ENCODE measurements around the gene MYL6B. TPM values are rescaled to one million over a fixed set of nuclear protein-coding genes. Genes with fewer than 3 reads are reported as not detected.

The MYL6B gene
- total RNA-seq, 1 experiment from 2014 or later, result 44.8 TPM

GRCh38 chr12:56204275-56204674 lies 51.9 kb downstream of the MYL6B start:
- Mint-ChIP-seq H3K4me3 (ENCODE audit: unreplicated experiment) (no peak overlapping the region), H3K27ac (ENCODE audit: unreplicated experiment) (no peak overlapping the region), H3K4me1 (ENCODE audit: low read depth, unreplicated experiment) (peaks cover under 1% of the 10 kb centered on the region), H3K9me3 (ENCODE audit: unreplicated experiment) (no peaks in the 10 kb centered on the region), H3K36me3 (ENCODE audit: insufficient read depth, unreplicated experiment) (peaks cover 48% of the 10 kb centered on the region), H3K27me3 (ENCODE audit: insufficient read depth, unreplicated experiment) (no peaks in the 10 kb centered on the region)
- Histone ChIP-seq H3K4me3 (ENCODE audit: low read depth, low read length) (no peak overlapping the region), H3K36me3 (ENCODE audit: control insufficient read depth, insufficient read depth, low read length) (peaks cover 2% of the 10 kb centered on the region; the same call in 1 of the 2 replicates), H3K27me3 (replicated peaks; ENCODE audit: control insufficient read depth, insufficient read depth, low read length) (no peaks in the 10 kb centered on the region), H3K4me1 (no peaks in the 10 kb centered on the region), H3K9me3 (no peaks in the 10 kb centered on the region)
- TF ChIP-seq, protein P1, sequence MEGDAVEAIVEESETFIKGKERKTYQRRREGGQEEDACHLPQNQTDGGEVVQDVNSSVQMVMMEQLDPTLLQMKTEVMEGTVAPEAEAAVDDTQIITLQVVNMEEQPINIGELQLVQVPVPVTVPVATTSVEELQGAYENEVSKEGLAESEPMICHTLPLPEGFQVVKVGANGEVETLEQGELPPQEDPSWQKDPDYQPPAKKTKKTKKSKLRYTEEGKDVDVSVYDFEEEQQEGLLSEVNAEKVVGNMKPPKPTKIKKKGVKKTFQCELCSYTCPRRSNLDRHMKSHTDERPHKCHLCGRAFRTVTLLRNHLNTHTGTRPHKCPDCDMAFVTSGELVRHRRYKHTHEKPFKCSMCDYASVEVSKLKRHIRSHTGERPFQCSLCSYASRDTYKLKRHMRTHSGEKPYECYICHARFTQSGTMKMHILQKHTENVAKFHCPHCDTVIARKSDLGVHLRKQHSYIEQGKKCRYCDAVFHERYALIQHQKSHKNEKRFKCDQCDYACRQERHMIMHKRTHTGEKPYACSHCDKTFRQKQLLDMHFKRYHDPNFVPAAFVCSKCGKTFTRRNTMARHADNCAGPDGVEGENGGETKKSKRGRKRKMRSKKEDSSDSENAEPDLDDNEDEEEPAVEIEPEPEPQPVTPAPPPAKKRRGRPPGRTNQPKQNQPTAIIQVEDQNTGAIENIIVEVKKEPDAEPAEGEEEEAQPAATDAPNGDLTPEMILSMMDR (IDR thresholded peaks at IDR 0.05; ENCODE audit: insufficient read depth in 1 of 2, low read depth in 1 of 2, low read length in 1 of 2, severe bottlenecking in 1 of 2, unreplicated experiment in 1 of 2), result no peak
- CTCF ChIA-PET, result interaction anchor here (4.6 kb wide), 1 partner anchor 18 kb away, joined by 61 read pairs; the partner anchor contains the start of genes NABP2 and RNF41
- DNase-seq, result no peak
- no TSS peak for BruUV-seq (replicated peaks)
- intact Hi-C loops (cut with micrococcal nuclease; ENCODE audit: unreplicated experiment), result no loop called here
- POLR2A ChIA-PET, result interaction anchor here (0.6 kb wide), 1 partner anchor 22 kb away, joined by 5 read pairs; no protein-coding TSS in a partner anchor

DNA sequence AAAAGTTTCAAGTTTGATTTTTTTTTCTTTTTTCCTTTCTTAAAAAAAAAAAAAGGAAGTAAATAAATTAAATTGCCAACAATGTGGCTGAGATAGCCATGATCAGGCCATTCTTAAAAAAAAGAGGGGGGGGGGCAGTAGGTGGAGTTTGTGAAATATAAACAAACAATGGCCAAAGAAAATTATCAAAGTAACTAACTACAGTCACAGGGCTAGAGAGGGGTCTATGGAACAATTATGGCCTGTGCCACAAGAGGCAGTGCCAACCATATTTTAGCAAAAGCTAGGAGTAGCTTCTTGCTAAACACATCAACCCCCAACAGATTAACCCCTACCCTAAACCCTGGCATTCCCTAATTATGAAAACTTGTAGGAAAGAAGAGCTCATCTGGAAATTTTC lies 53.1 kb downstream of the MYL6B start:
- H3K9me3 ChIP-seq, result no peaks in the 10 kb centered on the region
- H3K27me3 ChIP-seq (replicated peaks; ENCODE audit: control insufficient read depth, insufficient read depth, low read length), result no peaks in the 10 kb centered on the region
- intact Hi-C loops (cut with micrococcal nuclease; ENCODE audit: unreplicated experiment), result no loop called here
- no peaks in the 10 kb centered on the region for H3K9me3 Mint-ChIP-seq (ENCODE audit: unreplicated experiment)
- H3K36me3 Mint-ChIP-seq (ENCODE audit: insufficient read depth, unreplicated experiment), result peaks cover 59% of the 10 kb centered on the region
- ChIA-PET CTCF (interaction anchor here (1.4 to 4.6 kb wide), 6 partner anchors 16 to 86 kb away, joined by 3 to 61 read pairs (median 8); partner anchors contain the start of genes COQ10A, NABP2, RNF41 and SMARCC2), POLR2A (interaction anchor here (0.6 to 2.2 kb wide), 3 partner anchors 15 to 16 kb away, joined by 5 to 19 read pairs (median 8); partner anchors contain the start of genes RNF41 and SMARCC2)
- peaks cover 2% of the 10 kb centered on the region; the same call in 1 of the 2 replicates for H3K36me3 ChIP-seq (ENCODE audit: control insufficient read depth, insufficient read depth, low read length)
- H3K4me3 Mint-ChIP-seq (ENCODE audit: unreplicated experiment), result no peak overlapping the region
- TF ChIP-seq, protein P1 (IDR thresholded peaks at IDR 0.05; ENCODE audit: insufficient read depth in 1 of 2, low read depth in 1 of 2, low read length in 1 of 2, severe bottlenecking in 1 of 2, unreplicated experiment in 1 of 2), result no peak
- no peaks in the 10 kb centered on the region for H3K4me1 Mint-ChIP-seq (ENCODE audit: low read depth, unreplicated experiment)
- DNase-seq, result no peak
- BruUV-seq (replicated peaks), result no TSS peak
- H3K4me3 ChIP-seq (ENCODE audit: low read depth, low read length), result no peak overlapping the region
- no peak overlapping the region for H3K27ac Mint-ChIP-seq (ENCODE audit: unreplicated experiment)
- H3K27me3 Mint-ChIP-seq (ENCODE audit: insufficient read depth, unreplicated experiment), result no peaks in the 10 kb centered on the region
- H3K4me1 ChIP-seq, result no peaks in the 10 kb centered on the region

DNA sequence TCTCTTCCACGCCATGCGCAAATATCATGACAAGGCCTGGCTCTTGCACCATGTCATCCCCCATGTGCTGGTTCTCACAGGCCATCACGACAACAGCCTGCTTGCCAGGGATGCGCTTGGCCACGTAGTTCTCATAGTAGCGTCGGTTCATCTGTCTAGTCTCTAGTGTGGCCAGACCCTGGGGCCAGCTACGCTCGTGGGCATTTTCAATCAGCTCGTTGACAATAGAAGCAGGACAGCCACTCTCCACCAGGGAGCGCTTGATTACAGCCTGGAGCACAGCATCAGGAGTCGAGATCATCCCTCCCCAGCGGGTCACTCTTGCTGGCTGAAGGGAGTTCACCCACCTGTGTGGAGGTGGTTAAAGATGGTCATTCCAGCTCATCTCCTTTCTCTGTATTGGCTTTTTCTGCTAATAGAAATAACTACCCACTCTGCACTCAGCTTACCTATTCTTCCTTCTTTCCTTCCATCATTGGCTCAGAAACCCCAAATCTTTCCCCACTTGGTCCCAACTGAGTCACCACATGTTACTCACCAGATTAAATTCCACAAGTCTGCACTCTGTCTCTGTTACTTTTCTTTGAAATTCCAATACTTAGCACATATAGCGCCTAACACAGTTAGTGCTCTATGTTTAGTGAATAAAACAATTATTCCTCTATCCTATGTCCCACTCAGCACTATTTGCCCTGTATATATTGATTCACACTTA lies 54.2 kb downstream of the MYL6B start:
- Histone ChIP-seq H3K27me3 (replicated peaks; ENCODE audit: control insufficient read depth, insufficient read depth, low read length) (no peaks in the 10 kb centered on the region), H3K9me3 (no peaks in the 10 kb centered on the region), H3K4me1 (no peaks in the 10 kb centered on the region), H3K4me3 (ENCODE audit: low read depth, low read length) (no peak overlapping the region), H3K36me3 (ENCODE audit: control insufficient read depth, insufficient read depth, low read length) (peaks cover 2% of the 10 kb centered on the region; the same call in 1 of the 2 replicates)
- CTCF ChIA-PET, result interaction anchor here (0.6 to 4.6 kb wide), 15 partner anchors 9 to 88 kb away, joined by 3 to 61 read pairs (median 4); partner anchors contain the start of genes ANKRD52, COQ10A, ESYT1 and NABP2
- BruUV-seq (replicated peaks), result no TSS peak
- Mint-ChIP-seq H3K9me3 (ENCODE audit: unreplicated experiment) (no peaks in the 10 kb centered on the region), H3K4me1 (ENCODE audit: low read depth, unreplicated experiment) (no peaks in the 10 kb centered on the region), H3K27me3 (ENCODE audit: insufficient read depth, unreplicated experiment) (no peaks in the 10 kb centered on the region), H3K4me3 (ENCODE audit: unreplicated experiment) (no peak overlapping the region), H3K27ac (ENCODE audit: unreplicated experiment) (no peak overlapping the region), H3K36me3 (ENCODE audit: insufficient read depth, unreplicated experiment) (peaks cover 71% of the 10 kb centered on the region)
- TF ChIP-seq, protein P1 (IDR thresholded peaks at IDR 0.05; ENCODE audit: insufficient read depth in 1 of 2, low read depth in 1 of 2, low read length in 1 of 2, severe bottlenecking in 1 of 2, unreplicated experiment in 1 of 2), result peak; percentile 61 to 78
- intact Hi-C loops (cut with micrococcal nuclease; ENCODE audit: unreplicated experiment), result loop anchor here (1.0 kb wide), 1 partner anchor 18 kb away; the partner anchor contains the start of gene NABP2
- POLR2A ChIA-PET, result interaction anchor here (1.0 to 2.2 kb wide), 2 partner anchors 15 to 17 kb away, joined by 5 to 19 read pairs; partner anchors contain the start of genes RNF41 and SMARCC2
- DNase-seq, result peak; percentile 72 to 77

Other genes with a start within 250 kb of the MYL6B start
- 39.3 and 47.2 TPM in 2 replicates for gene PYM1, start 224.7 kb upstream of the MYL6B start, total RNA-seq (2022)
- 19.4 and 22.2 TPM in 2 replicates for gene DGKA, start 221.4 kb upstream of the MYL6B start, total RNA-seq (2022)
- 7.8 and 9.7 TPM in 2 replicates for gene PMEL, start 186.5 kb upstream of the MYL6B start, total RNA-seq (2022)
- 103 and 110 TPM in 2 replicates for gene CDK2, start 185.8 kb upstream of the MYL6B start, total RNA-seq (2022)
- gene RAB5B, start 178.5 kb upstream of the MYL6B start, total RNA-seq (2022), result 98.4 and 107 TPM in 2 replicates
- gene SUOX, start 155.3 kb upstream of the MYL6B start, total RNA-seq (2022), result 37.9 and 40.8 TPM in 2 replicates
- 15.6 and 15.7 TPM in 2 replicates for gene IKZF4, start 131.5 kb upstream of the MYL6B start, total RNA-seq (2022)
- gene RPS26, start 110.7 kb upstream of the MYL6B start, total RNA-seq (2022), result 50.2 and 60.4 TPM in 2 replicates
- 101 and 109 TPM in 2 replicates for gene ERBB3, start 72.4 kb upstream of the MYL6B start, total RNA-seq (2022)
- gene PA2G4, start 48.0 kb upstream of the MYL6B start, total RNA-seq (2022), result 178 and 190 TPM in 2 replicates
- 3,009 and 3,051 TPM in 2 replicates for gene RPL41, start 36.0 kb upstream of the MYL6B start, total RNA-seq (2022)
- gene ZC3H10, start 34.3 kb upstream of the MYL6B start, total RNA-seq (2022), result 3.5 and 4.4 TPM in 2 replicates
- 70.4 and 79.0 TPM in 2 replicates for gene ESYT1, start 24.3 kb upstream of the MYL6B start, total RNA-seq (2022)
- gene MYL6, start 5.8 kb downstream of the MYL6B start, total RNA-seq (2022), result 960 and 1,174 TPM in 2 replicates
- gene SMARCC2, start 36.9 kb downstream of the MYL6B start, total RNA-seq (2022), result 89.1 and 94.8 TPM in 2 replicates
- gene RNF41, start 69.3 kb downstream of the MYL6B start, total RNA-seq (2022), result 48.0 and 53.4 TPM in 2 replicates
- 32.1 and 37.7 TPM in 2 replicates for gene NABP2, start 71.8 kb downstream of the MYL6B start, total RNA-seq (2022)
- 83.1 and 110 TPM in 2 replicates for gene SLC39A5, start 77.5 kb downstream of the MYL6B start, total RNA-seq (2022)
- 34.6 and 46.3 TPM in 2 replicates for gene ANKRD52, start 105.8 kb downstream of the MYL6B start, total RNA-seq (2022)
- gene COQ10A, start 114.4 kb downstream of the MYL6B start, total RNA-seq (2022), result 16.7 and 18.4 TPM in 2 replicates
- 241 and 263 TPM in 2 replicates for gene CS, start 147.7 kb downstream of the MYL6B start, total RNA-seq (2022)
- gene CNPY2, start 163.4 kb downstream of the MYL6B start, total RNA-seq (2022), result 204 and 208 TPM in 2 replicates
- 25.7 and 30.0 TPM in 2 replicates for gene PAN2, start 181.4 kb downstream of the MYL6B start, total RNA-seq (2022)
- gene IL23A, start 186.3 kb downstream of the MYL6B start, total RNA-seq (2022), result 0.48 TPM in 1 of 2 replicates, not detected in the other
- gene STAT2, start 207.5 kb downstream of the MYL6B start, total RNA-seq (2022), result 76.7 and 79.5 TPM in 2 replicates
- 0.18 and 0.23 TPM in 2 replicates for gene APOF, start 210.3 kb downstream of the MYL6B start, total RNA-seq (2022)

Measured in Caco-2 (cell line).